ENCODE measurements around the gene MTMR11. TPM values are rescaled to one million over a fixed set of nuclear protein-coding genes. Genes with fewer than 3 reads are reported as not detected.

MTMR11 gene
- total RNA-seq = 39.5 and 47.9 TPM in 2 replicates

DNA sequence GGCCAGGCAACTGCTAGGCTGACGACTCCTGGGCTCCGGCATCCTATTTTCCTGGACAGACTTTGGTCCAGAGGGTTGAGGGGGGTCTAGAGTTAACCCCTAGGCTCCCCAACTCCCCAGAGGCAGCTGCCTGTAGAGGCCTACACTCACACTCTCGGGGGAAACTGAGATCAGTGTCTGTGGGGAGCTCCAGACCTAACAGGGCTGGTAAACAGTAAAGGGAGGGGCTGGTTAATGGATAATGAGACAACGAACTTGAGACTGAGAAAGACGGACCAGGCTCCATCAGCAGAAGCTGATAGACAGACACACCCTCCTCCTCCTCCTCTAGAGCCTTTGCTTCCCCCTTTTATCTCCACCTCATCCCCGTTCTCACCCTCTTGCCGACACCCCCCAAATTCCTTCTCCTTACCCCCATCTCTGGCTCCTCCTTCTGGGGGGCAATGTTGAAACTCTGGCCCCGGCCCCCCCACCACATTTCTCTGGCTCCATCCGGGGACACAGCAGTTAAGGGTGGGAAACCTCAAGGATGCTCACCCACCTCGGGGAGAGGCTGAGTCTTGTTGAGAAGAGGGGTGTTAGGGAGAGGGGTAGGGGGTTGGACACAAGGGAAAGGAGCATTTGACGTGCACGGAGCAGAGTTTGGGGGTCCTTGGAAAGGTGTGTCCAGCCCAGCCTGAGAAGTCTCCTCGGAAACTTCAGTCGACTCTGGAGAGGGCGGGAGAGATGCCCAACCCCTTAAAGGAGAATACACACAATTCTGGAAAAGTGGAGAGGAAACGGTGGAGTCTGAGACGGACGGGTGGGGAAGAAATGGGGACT lies at the start of gene MTMR11:
MTMR11 (minus strand) TSS at position 710 of the 822 bp plus-strand sequence; CDS start at position 478, 232 bp downstream.

DNA sequence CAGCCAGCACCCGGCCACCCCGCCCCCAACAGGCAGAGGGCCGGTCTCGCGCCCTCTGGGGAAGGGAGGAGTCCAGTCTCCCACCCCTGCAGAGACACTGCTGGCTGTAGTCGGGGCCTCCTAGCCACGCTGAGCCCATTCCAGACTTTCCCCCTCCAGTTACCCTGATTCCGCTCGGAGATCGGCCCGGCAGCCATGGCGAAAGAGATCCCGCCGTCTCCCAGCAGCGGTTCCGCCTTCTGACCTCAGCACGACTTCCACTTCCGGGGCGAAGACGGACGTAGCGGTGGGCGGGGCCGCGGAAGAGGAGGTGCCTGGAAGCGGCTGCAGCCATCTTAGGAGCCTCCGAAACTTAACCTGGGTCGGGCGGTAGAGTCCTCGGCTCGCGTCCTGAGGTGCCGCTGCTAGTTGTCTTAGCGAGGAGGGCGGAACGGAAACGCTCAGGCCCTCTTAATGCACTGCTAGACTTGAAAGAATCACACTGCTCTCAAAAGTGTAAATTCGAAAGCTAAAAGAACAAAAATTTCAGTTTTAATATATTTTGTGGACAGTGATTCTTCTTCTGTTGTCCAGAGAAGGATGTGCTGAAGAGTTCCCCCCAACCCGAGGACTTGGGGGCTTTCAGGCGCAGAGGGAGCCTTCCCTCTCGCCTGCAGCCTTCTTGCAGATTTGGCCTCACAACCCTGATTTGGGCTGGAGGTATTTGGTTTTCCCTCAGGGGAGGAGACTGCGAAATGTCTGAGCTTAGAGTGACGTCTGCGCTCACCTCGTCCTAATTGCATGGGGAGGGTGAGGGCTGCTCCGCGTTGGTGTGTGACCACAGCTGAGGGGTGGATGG lies 8.9 kb downstream of the MTMR11 start, which contains the start of gene SF3B4:
SF3B4 (minus strand) TSS at position 241 of the 838 bp plus-strand sequence; CDS start at position 197, 44 bp downstream.

GRCh38 chr1:149917571-149918144 lies 19.0 kb downstream of the MTMR11 start, which contains the start of gene SV2A:
Gene SV2A (minus strand): TSS chr1:149917844. CDS start chr1:149913840, 4,004 bp downstream.

GRCh38 chr1:149899460-149900284 lies 37.0 kb downstream of the MTMR11 start, which contains the start of gene BOLA1:
Gene BOLA1 (plus strand): TSS chr1:149899568. CDS start chr1:149900060, 492 bp downstream.

Other genes starting within 250 kb of the MTMR11 start
- gene FCGR1A, start 154.2 kb downstream of the MTMR11 start, total RNA-seq = not detected in 2 replicates
- gene BOLA1, start 37.3 kb downstream of the MTMR11 start, total RNA-seq = 7.7 and 16.1 TPM in 2 replicates
- 2.1 and 2.7 TPM in 2 replicates for gene SV2A, start 19.0 kb downstream of the MTMR11 start, total RNA-seq
- 13.3 and 19.6 TPM in 2 replicates for gene SF3B4, start 9.1 kb downstream of the MTMR11 start, total RNA-seq
- gene OTUD7B, start 73.8 kb upstream of the MTMR11 start, total RNA-seq = 13.0 and 20.1 TPM in 2 replicates
- 21.2 and 32.4 TPM in 2 replicates for gene VPS45, start 130.9 kb upstream of the MTMR11 start, total RNA-seq
- gene PLEKHO1, start 213.0 kb upstream of the MTMR11 start, total RNA-seq = 11.2 and 22.8 TPM in 2 replicates

Measured in placental epithelial cell (primary cell).